NT2/D1 (cell line): Measurements from ENCODE around the gene IL5RA.
A peak's percentile ranks its signal among the peaks of the same experiment; 100 is the strongest.

Experiments
- DNase-seq: peaks from one replicate; pipeline ENCODE4 v3.0.0-alpha.2; 2011; ENCODE audit warnings: low read depth, low spot score
- H3K27me3 ChIP-seq: 2 replicates; pipeline ENCODE4 v1.6.0; 2011; ENCODE audit warnings: mild to moderate bottlenecking; ENCODE audit not compliant: insufficient read length, insufficient read depth
- H3K36me3 ChIP-seq: 2 replicates; pipeline ENCODE4 v1.6.1; 2011; ENCODE audit warnings: mild to moderate bottlenecking, low read length, mixed read lengths; ENCODE audit not compliant: insufficient read depth, insufficient read length
- H3K4me1 ChIP-seq: 2 replicates; pipeline ENCODE4 v1.5.1; 2011; ENCODE audit not compliant: insufficient read depth, insufficient read length
- H3K4me3 ChIP-seq: 2 replicates; pipeline ENCODE4 v1.5.1; 2011; ENCODE audit warnings: low read depth; ENCODE audit not compliant: insufficient read length
- H3K9ac ChIP-seq: 2 replicates; pipeline ENCODE4 v1.6.0; 2011; ENCODE audit warnings: low read depth; ENCODE audit not compliant: insufficient read length
- H3K9me3 ChIP-seq: 2 replicates; pipeline ENCODE4 v1.5.1; 2011; ENCODE audit warnings: mild to moderate bottlenecking, low read length; ENCODE audit not compliant: insufficient read depth
- SUZ12 ChIP-seq: IDR thresholded peaks from 2 replicates; pipeline ENCODE4 v1.6.1; 2011; ENCODE audit not compliant: insufficient read length, insufficient read depth; ENCODE audit errors: extremely low read depth
- YY1 ChIP-seq: IDR thresholded peaks from 2 replicates; pipeline ENCODE4 v1.6.1; 2011; ENCODE audit not compliant: insufficient read length, insufficient read depth
- ZNF274 ChIP-seq: IDR thresholded peaks from 2 replicates; pipeline ENCODE4 v1.6.1; 2011; ENCODE audit warnings: mild to moderate bottlenecking, low read depth, low read length

Gene IL5RA

DNA sequence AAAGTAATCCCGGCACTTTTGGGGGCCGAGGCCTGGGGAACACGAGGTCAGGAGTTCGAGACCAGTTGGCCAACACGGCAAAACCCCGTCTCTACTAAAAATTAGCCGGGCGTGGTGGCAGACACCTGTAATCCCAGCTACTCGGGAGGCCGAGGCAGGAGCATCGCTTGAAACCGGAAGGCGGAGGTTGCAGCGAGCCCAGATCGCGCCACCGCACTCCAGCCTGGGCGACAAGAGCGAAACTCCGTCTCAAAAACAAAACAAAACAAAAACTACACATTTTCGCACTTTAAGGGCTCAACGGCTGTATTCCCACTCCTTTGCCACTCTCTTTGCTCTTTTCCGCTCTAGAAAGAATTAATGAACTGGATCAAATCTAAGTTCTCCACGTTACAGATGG, 15.8 kb upstream of the IL5RA start:
- peak overlapping the region; percentile 100 for H3K4me3 ChIP-seq
- H3K27me3 ChIP-seq: no peaks in the 10 kb centered on the region
- TF ChIP-seq SUZ12: no peak
- TF ChIP-seq YY1: no peak
- no peak for TF ChIP-seq ZNF274
- H3K9ac ChIP-seq: peak overlapping the region; percentile 99
- H3K4me1 ChIP-seq: peaks cover 2% of the 10 kb centered on the region
- H3K9me3 ChIP-seq: peaks cover 4% of the 10 kb centered on the region; the same call in 1 of the 2 replicates
- H3K36me3 ChIP-seq: peaks cover 27% of the 10 kb centered on the region
- no peak for DNase-seq

GRCh38 chr3:3119393-3119851, 9.2 kb upstream of the IL5RA start:
- Histone ChIP-seq H3K9me3 (no peaks in the 10 kb centered on the region), H3K27me3 (no peaks in the 10 kb centered on the region), H3K36me3 (no peaks in the 10 kb centered on the region), H3K4me3 (no peak overlapping the region), H3K4me1 (no peaks in the 10 kb centered on the region), H3K9ac (no peak overlapping the region)
- DNase-seq: no peak
- TF ChIP-seq YY1: no peak
- no peak for TF ChIP-seq ZNF274
- no peak for TF ChIP-seq SUZ12

DNA sequence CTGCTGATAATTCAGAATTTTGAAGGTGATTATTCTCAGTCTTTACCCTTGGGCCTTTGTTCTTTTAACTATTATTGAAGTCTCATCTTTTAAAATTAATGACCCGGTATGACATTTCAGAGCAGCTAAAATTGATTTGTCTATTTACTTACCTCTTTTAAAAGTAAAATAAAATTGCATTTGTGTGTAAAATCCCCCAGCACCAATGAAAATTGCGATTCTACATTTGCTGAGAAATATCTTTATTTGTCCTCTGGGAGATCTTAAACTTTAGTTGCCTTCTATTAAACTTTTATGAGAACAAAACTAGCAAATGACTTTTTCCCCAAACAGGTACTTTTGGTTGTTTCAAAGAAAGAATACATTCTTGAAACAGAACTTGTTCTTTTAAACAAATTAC, 7.5 kb upstream of the IL5RA start:
- DNase-seq: no peak
- no peaks in the 10 kb centered on the region for H3K9me3 ChIP-seq
- H3K9ac ChIP-seq: no peak overlapping the region
- no peak overlapping the region for H3K4me3 ChIP-seq
- no peaks in the 10 kb centered on the region for H3K4me1 ChIP-seq
- H3K36me3 ChIP-seq: no peaks in the 10 kb centered on the region
- H3K27me3 ChIP-seq: no peaks in the 10 kb centered on the region
- TF ChIP-seq ZNF274 (no peak), YY1 (no peak), SUZ12 (no peak)

DNA sequence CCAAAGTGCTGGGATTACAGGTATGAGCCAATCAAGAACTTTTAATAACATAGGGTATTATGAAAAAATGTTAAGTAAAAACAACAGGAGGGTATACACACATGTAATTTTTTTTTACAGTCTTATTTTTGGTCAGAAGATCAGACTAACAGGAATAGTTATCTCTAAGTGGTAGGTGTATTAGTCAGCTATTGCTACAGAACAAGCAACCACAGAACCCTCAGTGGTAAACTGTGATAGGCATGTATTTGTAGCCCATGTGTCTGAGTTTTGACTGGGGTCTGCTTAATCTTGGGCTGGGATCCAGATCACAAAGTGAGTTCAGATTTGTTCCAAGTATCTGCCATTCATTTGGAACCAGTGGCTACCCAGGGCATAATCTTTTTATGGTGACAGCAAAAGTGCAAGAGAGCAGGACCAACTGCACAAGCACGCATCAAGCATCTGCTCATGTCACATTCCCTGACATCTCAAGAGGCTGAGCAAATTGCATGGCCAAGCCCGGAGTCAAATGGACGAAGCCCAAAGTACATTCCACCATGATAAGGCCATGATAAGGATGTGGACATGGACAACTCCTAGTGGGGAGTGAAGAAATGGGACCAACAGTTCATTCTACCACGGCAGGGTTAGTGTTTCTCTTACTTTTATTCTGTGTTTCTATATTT, 3.0 kb upstream of the IL5RA start:
- TF ChIP-seq ZNF274 (no peak), SUZ12 (no peak), YY1 (no peak)
- Histone ChIP-seq H3K9me3 (no peaks in the 10 kb centered on the region), H3K9ac (no peak overlapping the region), H3K27me3 (no peaks in the 10 kb centered on the region), H3K36me3 (no peaks in the 10 kb centered on the region), H3K4me3 (no peak overlapping the region), H3K4me1 (no peaks in the 10 kb centered on the region)
- no peak for DNase-seq

DNA sequence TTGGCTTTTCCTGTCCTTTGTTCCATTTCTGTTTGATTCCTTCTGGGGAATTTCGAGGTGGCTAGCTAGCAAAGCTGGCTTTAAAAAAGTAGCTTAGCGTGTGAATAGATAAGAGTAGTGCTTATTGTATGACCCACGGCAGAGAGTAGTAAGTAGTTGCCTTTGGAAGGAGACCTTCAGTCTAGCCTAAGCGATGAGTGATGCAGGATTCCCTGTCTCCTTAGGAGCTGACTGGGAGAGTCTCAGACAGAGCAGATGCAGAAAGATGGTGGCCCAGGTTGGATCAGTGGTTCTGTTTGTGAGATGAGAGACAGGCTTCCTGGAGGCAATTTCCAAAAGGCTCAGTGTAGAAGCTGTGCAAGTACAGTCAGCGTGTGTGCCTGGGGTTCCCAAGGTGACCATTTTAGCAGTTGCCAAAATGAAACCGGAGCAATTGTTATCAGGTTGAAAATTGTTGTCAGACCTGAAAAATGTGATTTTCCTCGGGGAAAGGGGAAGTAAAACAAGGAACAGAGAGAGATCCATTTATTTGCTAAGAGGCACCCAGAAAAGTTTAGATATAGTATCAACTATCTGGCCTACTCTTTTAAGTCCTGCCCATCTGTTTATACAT, 681 bp upstream of the IL5RA start:
- TF ChIP-seq ZNF274: no peak
- no peak overlapping the region for H3K9ac ChIP-seq
- H3K27me3 ChIP-seq: no peaks in the 10 kb centered on the region
- H3K4me1 ChIP-seq: no peaks in the 10 kb centered on the region
- no peaks in the 10 kb centered on the region for H3K36me3 ChIP-seq
- DNase-seq: no peak
- no peak overlapping the region for H3K4me3 ChIP-seq
- H3K9me3 ChIP-seq: no peaks in the 10 kb centered on the region

DNA sequence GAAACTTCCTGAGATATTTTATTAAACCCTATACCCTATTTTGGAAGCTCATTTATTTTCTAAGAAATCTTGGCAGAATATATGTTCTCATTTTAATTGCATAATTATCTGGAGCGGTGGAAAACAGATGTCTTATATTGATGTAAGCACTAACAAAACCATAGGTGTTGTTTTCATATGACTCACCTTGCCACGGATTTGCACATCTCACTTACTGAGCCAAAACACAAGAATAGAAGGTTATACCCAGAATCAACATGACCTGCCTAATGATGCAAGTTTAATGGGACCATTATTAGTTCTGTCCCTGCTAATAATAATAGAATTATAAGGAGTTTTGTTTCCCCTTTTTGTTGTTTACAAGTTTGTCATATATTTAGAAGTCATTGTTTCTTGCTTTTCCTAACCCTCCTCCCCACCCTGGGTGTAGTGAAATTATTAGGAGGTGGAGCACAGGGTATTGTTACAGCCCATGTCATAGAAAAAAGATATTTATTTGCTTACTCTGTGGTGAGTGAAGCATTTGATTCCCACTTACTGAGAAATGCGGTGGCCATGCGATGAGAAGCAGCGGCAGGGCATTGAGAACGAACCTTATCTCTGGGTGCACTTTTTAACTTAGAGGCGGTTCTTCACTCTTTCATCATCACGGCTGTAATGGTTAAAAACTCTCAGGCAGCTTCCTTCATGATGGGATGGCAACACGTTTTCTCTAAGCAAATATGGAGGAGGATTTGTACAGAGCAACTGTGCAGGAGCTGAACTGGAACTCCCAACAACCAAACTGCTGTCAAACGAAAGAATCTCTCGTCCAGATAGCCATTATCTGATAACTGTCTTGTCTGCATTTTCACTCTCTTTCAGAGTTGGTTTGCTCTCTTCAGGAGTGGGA, 521 bp downstream of the IL5RA start:
- no peak for DNase-seq
- TF ChIP-seq ZNF274 (no peak), SUZ12 (no peak), YY1 (no peak)

DNA sequence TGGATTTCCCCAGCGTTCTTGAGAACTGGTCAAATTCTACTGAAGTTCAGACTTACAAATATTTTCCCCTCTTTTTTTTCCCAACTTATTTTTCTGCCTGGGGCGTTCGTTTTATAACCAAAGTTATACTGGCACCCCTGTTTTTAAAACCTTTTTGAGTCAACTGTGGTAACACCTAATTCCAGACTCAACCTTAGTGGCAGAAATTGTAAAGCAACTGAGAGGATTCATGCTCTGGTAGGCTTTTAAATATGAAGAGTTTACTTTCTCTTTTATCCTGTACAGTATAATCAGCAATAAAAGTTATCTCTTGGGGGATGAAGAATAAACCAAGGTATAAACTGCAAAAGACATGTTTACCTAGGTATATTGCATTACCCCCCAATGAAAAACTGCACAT, 2.3 kb downstream of the IL5RA start:
- no peak for TF ChIP-seq SUZ12
- TF ChIP-seq ZNF274: no peak
- TF ChIP-seq YY1: no peak
- no peak overlapping the region for H3K4me3 ChIP-seq

More for the DNA sequence above, 521 bp downstream of the IL5RA start:
- Histone ChIP-seq H3K27me3 (no peaks in the 10 kb centered on the region), H3K9me3 (no peaks in the 10 kb centered on the region), H3K9ac (no peak overlapping the region), H3K4me1 (no peaks in the 10 kb centered on the region), H3K4me3 (no peak overlapping the region), H3K36me3 (no peaks in the 10 kb centered on the region)

More for the DNA sequence above, 2.3 kb downstream of the IL5RA start:
- no peaks in the 10 kb centered on the region for H3K9me3 ChIP-seq
- DNase-seq: no peak
- H3K9ac ChIP-seq: no peak overlapping the region
- H3K36me3 ChIP-seq: no peaks in the 10 kb centered on the region
- no peaks in the 10 kb centered on the region for H3K4me1 ChIP-seq
- no peaks in the 10 kb centered on the region for H3K27me3 ChIP-seq
